ENCODE measurements around the gene ZRANB3. TPM values are rescaled to one million over a fixed set of nuclear protein-coding genes. Genes with fewer than 3 reads are reported as not detected.

ZRANB3 gene
- total and polyA plus RNA-seq, 2 experiments from 2014 or later: 10.5 to 16.8 TPM

DNA sequence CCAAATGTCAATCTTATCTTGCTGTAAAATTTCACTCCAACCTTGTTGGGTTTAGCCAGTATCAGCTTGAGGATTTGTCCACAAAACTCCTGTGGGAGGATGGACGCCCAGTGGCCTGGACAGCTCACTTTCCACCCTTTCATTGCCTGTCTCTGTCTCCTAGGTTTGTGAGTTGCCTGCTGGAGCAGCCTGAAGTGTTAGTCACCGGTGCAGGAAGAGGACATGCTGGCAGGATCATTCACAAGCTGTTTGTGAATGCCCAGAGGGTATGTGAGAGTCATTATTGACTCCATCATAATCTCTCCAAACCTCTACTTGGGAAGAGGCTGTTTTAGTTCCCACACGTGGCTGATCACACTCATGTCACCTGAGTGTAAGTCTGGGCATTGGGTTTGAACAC is 366.6 kb downstream of the ZRANB3 start (continued):
- TF ChIP-seq ZNF462 (CRISPR knock-in tag; IDR thresholded peaks at IDR 0.05) (no peak), ZNF114 (CRISPR knock-in tag; IDR thresholded peaks at IDR 0.05) (no peak), STAT1 (IDR thresholded peaks at IDR 0.05; ENCODE audit: unreplicated experiment) (no peak), CREB1 (CRISPR knock-in tag; IDR thresholded peaks at IDR 0.05; ENCODE audit: low read depth) (no peak)

DNA sequence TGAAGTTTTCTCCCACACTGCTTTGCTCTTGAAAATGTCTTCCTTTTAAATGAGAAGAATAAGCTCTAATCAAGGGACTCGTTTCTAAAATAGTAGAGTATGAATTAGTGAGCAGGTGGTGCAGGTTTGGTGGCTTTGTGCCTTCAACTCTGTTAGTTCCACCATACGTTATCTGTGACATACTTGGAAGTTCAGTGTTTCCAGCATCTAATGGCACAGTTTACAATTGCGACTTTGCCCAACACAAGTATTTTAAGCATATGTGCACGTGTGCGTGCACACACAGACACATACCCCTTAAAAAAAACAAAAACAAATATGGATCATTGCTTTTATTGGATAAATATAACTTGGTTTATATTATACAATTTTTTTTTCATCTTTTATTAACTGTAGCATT is 367.1 kb downstream of the ZRANB3 start:
- H3K9me2 ChIP-seq (ENCODE audit: insufficient read depth): no peaks in the 10 kb centered on the region
- H3K36me3 Mint-ChIP-seq (ENCODE audit: low read depth): peaks cover 39% of the 10 kb centered on the region
- peaks cover 36% of the 10 kb centered on the region for H3K36me3 ChIP-seq (ENCODE audit: insufficient read depth)

More for the DNA sequence above, 367.1 kb downstream of the ZRANB3 start:
- Mint-ChIP-seq H3K9me3 (no peaks in the 10 kb centered on the region), H3K27me3 (ENCODE audit: insufficient read depth, low read depth, poor library complexity) (no peaks in the 10 kb centered on the region), H3K4me1 (peaks cover 8% of the 10 kb centered on the region; the same call in 1 of the 3 replicates), H3K27ac (no peak overlapping the region), H3K4me3 (no peak overlapping the region)
- DNase-seq (ENCODE audit: low spot score) (no peak), ATAC-seq (no peak)
- H2AFZ ChIP-seq: no peak overlapping the region
- H3K4me2 ChIP-seq: no peak overlapping the region
- no peaks in the 10 kb centered on the region for H3K79me2 ChIP-seq (replicated peaks; ENCODE audit: insufficient read depth)
- no peak overlapping the region for H3K4me3 ChIP-seq
- H3K27me3 ChIP-seq (ENCODE audit: insufficient read depth): no peaks in the 10 kb centered on the region
- H3K27ac ChIP-seq (ENCODE audit: low read depth): no peak overlapping the region
- H4K20me1 ChIP-seq (replicated peaks; ENCODE audit: insufficient read depth): peaks cover 4% of the 10 kb centered on the region
- H3F3A ChIP-seq (replicated peaks; ENCODE audit: low read depth): no peaks in the 10 kb centered on the region
- TF ChIP-seq CTCF (conservative IDR thresholded peaks at IDR 0.05; ENCODE audit: low read depth in 2 of 2): no peak
- no peak for TF ChIP-seq ZNF462 (CRISPR knock-in tag; IDR thresholded peaks at IDR 0.05)
- no peak for TF ChIP-seq STAT1 (IDR thresholded peaks at IDR 0.05; ENCODE audit: unreplicated experiment)
- no peaks in the 10 kb centered on the region for H3K4me1 ChIP-seq (ENCODE audit: insufficient read depth)

Measured in GM23338 (cell line).